Activated CD4-positive, alpha-beta T cell treated with anti-CD3 and anti-CD28 coated beads, Interleukin-2, amount 50 U/mL, for 48 hours (primary cell): ENCODE data around the gene HNRNPK.

ENCODE experiments used
- DNase-seq, 2 experiments: peaks; one replicate each; pipeline ENCODE4 v3.0.0-alpha.2; 2020

Gene HNRNPK

GRCh38 chr9:83979812-83980394, at the start of gene HNRNPK:
Gene HNRNPK (minus strand): TSS chr9:83980215. CDS start chr9:83978252, 1,963 bp downstream.
- DNase-seq, result peak; percentile 99

- no peak for DNase-seq
Observed at GRCh38 chr9:84027201-84027600, 47.2 kb upstream of the HNRNPK start.

GRCh38 chr9:84024041-84024575, 44.1 kb upstream of the HNRNPK start:
- DNase-seq, result no peak

DNA sequence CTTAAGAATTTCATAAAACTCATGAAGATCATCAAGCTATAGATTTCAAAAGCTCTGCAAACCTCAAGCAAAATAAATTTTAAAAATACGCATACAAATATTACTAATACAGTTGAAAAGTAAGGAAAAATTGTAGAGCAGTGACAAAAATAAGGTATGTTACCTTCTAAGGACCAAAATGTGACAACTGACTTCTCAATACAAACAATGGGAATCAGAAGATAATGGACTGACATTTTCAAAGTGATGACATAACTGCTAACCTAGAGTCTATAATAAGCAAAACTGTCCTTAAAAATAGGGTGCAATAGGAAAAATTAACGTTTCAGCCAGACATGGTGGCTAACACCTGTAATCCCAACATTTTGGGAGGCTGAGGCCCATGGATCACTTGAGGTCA, 27.6 kb upstream of the HNRNPK start:
- DNase-seq, result no peak

GRCh38 chr9:84003246-84003645, 23.2 kb upstream of the HNRNPK start:
- DNase-seq, result no peak

GRCh38 chr9:84002344-84002743, 22.3 kb upstream of the HNRNPK start:
- DNase-seq, result no peak

DNA sequence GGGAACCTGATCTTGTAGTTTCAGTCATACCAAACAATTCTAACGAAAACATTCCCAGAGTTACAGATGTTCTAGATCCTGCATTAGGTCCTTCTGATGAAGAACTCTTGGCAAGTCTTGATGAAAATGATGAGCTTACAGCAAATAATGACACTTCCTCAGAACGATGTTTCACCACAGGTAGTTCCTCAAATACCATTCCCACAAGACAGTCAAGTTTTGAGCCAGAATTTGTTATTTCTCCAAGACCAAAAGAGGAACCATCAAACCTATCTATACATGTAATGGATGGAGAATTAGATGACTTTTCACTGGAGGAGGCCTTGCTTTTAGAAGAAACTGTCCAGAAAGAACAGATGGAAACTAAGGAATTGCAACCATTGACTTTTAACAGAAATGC, 21.6 kb upstream of the HNRNPK start:
- DNase-seq, result no peak

DNA sequence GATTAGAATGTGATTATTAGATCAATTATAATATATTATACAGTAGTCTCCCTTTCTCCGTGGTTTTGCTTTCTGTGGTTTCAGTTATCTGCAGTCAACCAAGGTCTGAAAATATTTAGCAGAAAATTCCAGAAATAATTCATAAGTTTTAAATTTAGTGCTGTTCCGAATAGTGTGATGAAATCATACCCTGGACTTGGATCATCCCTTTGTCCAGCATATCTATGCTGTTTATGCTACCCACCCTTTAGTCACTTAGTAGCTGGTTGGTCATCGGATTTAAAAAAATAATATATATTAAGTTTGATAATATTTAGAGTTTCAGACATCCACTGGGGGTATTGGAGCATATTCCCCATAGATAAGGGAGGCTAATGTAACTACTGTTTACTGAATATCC, 20.2 kb upstream of the HNRNPK start:
- no peak for DNase-seq

DNA sequence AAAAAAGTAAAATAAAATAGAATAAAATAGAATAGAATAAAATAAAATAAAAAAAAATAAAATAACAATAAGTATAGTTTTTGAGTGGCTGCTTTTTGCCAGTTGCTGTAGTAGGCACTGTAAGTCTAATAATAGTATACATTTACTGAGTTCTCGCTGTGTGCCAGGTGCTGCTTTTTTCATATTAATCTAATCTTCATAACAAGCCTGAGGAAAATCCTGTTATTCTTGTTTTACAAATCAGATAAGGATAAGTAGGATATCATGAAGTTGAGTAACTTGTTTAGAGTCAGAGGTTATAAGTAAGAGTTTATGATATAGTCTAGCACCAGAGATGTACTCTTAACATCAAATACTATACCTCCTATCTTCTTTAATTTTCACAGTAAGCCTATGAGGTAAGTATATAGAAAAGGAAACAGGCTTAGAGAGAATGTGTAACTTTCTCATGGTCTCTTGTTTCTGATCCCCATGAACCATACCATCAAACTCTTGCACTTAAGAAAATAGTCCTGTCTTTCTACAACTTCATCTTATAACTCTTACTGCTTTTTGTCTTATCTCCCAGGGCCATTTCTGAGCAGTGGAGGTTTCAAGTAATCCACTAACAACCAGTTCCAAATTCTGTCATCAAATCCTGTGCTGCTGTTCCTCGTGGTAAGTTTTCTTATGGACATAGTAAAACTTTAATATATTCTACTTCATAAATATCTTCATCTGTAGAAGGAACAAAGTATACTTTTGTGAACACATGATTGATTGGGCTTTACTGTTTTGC, 19.3 kb upstream of the HNRNPK start:
- DNase-seq, result no peak

GRCh38 chr9:83996126-83996525, 16.1 kb upstream of the HNRNPK start:
- DNase-seq, result no peak

GRCh38 chr9:83992901-83993300, 12.9 kb upstream of the HNRNPK start:
- no peak for DNase-seq

DNA sequence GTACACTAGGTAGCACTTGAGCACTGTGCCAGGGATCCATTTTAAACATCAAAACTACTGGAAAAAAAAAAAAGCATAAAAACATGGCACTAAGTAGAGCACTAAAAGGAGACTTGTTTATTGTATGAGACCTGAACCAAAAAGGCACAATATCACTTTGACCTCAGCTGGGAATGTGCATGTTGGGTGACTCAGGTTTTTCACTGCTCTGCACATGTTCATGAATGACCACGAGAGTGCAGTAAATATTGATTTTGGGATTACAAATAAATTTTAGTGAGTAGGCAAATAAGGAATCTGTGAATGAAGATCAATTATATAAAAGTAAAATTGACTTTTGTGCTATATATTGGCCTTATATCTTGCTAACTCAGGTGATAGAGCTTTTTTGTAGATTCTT, 12.4 kb upstream of the HNRNPK start:
- no peak for DNase-seq

GRCh38 chr9:83991355-83991754, 11.3 kb upstream of the HNRNPK start:
- DNase-seq, result no peak

DNA sequence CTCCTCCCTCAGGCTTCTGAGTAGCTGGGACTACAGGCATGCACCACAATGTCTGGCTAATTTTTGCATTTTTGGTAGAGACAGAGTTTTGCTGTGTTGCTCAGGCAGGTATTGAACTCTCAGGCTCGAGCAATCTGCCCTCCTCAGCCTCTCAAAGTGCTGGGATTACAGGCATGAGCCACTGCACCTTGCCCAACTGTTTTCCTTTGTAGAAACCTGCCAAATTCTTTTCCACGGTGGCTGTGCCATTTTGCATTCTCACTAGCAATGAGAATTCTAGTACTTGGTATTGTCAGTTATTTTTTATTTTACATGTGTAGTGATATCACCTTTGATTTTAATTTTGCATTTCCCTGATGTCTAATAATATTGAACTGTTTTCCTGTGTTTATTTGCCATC, 8.4 kb upstream of the HNRNPK start:
- no peak for DNase-seq

DNA sequence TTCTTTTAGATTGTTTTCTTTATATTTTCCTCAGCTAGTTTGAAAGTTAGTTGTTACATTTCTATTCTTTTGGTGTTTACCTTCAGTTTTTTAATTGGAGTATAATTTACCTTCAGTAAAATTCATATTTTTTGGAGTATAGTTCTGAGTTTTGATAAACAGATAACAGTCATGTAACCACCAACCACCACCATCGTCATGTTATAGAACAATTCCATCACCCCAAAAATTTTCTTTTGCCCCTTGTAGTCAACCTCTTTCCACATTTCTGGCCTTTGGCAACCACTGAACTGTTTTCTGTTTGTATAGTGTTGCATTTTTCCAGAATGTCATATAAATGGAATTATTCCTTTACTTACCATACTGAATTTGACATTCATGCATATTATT, 7.4 kb upstream of the HNRNPK start:
- DNase-seq, result no peak

- peak; percentile 21 to 37 for DNase-seq
Observed at GRCh38 chr9:83986765-83987401, 6.9 kb upstream of the HNRNPK start.

GRCh38 chr9:83986195-83986594, 6.2 kb upstream of the HNRNPK start:
- no peak for DNase-seq

GRCh38 chr9:83981126-83981871, 1.3 kb upstream of the HNRNPK start:
- peak; percentile 43 to 49 for DNase-seq

DNA sequence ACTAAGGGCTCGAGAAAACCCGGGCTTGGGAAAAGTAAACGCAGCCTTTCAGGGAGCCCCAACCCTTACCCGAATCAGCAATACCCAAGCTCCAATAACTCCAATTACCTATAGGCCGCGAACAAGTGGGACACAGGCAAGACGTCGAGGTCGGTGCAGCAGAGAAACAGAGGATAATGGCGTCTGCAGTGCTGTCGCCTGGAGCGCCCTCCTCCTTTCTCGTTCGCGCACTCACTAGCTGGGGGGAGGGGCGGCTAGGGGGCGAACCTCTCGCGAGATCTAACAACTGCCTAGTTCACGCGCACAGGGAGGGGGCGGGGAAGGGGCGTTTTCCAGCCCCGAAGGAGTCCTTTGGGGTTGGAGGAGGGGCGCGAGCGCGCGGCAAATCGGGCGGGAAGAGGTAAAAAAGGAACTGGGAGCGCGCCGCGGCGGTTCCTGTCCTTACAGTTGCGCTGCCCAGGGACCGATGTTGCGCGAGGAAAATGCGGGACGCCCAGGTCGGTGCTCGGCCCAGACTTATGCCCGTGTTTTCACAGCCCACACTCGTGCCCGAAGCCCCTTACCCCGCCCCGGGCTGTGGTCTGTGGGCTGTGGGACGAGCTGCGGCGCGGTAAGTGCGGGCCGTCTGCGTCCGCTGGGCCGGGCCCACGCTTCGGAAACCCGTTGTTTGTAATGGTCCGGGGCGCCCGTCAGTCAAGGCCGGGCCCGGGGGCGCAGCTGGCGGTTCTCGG, 545 bp upstream of the HNRNPK start, which contains the start of gene RMI1:
Gene RMI1 (plus strand): TSS at position 411 of the 731 bp plus-strand sequence. CDS start 20,182 bp downstream, outside the sequence.
- DNase-seq, result peak; percentile 100

DNA sequence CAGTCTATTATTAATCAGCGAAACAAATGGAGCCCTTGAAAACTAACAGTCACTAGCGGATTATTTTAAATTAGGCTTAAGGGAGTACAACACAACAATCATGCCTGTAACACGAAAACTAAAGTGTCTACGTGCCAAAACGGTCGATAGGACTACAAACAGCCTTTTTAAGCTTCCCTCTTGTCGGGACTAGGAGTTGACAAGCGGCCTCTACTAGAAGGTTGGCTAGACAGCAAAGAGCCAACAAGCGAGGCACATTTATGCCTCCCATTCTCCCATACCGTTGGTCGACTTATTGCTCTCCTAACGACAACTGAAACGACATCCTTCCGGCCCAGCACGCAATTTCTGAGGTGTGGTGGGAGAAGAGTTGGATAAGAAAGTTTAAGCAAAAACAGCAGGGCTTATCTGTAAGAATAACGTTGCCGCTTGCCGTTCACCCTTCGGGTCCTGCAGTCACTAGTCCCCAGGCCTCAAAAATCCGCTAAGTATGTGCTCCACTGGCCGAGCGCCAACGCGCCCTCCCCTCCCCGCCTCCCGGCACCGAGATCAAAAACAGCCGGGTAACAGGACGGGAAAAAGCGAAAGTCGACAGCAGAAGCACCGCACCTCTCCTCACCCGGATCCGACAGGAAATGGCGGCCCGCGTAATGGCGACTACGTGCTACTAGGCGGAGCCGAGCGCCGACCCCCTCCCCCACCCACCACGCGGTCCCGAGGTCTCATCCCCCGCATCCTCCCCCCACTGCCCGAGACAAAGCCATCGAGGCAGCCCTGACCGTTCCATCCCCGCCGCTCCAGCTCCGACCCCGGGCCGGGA, 813 bp downstream of the HNRNPK start:
- DNase-seq, result peak; percentile 89 to 90

- no peak for DNase-seq
Observed at GRCh38 chr9:83977196-83977595, 2.8 kb downstream of the HNRNPK start.
